Nephron progenitor cell (in vitro differentiated cells): ENCODE results near the gene PRG2.

Experiments used
- DNase-seq: peaks from one replicate; pipeline ENCODE4 v3.0.0; 2021
- H3K27ac Mint-ChIP-seq: 2 replicates; pipeline ENCODE4 v1.8.0; 2021; ENCODE audit warnings: mild to moderate bottlenecking, moderate library complexity, mixed read lengths
- H3K27me3 Mint-ChIP-seq: 2 replicates; pipeline ENCODE4 v1.8.0; 2021; ENCODE audit warnings: mild to moderate bottlenecking, low read depth, mixed read lengths; ENCODE audit not compliant: poor library complexity
- H3K36me3 Mint-ChIP-seq: 2 replicates; pipeline ENCODE4 v1.8.0; 2021; ENCODE audit warnings: low read depth, mixed read lengths
- H3K4me1 Mint-ChIP-seq: 2 replicates; pipeline ENCODE4 v1.8.0; 2021; ENCODE audit warnings: mixed read lengths
- H3K4me3 Mint-ChIP-seq: 2 replicates; pipeline ENCODE4 v1.8.0; 2021; ENCODE audit warnings: mild to moderate bottlenecking, moderate library complexity, mixed read lengths
- H3K9me3 Mint-ChIP-seq: 2 replicates; pipeline ENCODE4 v1.8.0; 2021; ENCODE audit warnings: mild to moderate bottlenecking, moderate library complexity, mixed read lengths
- CTCF ChIP-seq: fragments of 200-600 bp; sonication (generic); IDR thresholded peaks from 2 replicates; pipeline ENCODE4 v1.5.0; 2021; ENCODE audit warnings: antibody characterized with exemption

PRG2 gene

GRCh38 chr11:57391111-57391510 is 661 bp upstream of the PRG2 start:
- Mint-ChIP-seq H3K4me3 (no peak overlapping the region), H3K27ac (no peak overlapping the region), H3K9me3 (no peaks in the 10 kb centered on the region), H3K36me3 (no peaks in the 10 kb centered on the region), H3K27me3 (peaks cover 32% of the 10 kb centered on the region), H3K4me1 (peaks cover 11% of the 10 kb centered on the region)
- no peak for TF ChIP-seq CTCF
- DNase-seq, result no peak

GRCh38 chr11:57387289-57388030 is 3.0 kb downstream of the PRG2 start:
- H3K9me3 Mint-ChIP-seq, result no peaks in the 10 kb centered on the region
- no peak overlapping the region for H3K27ac Mint-ChIP-seq
- H3K4me3 Mint-ChIP-seq, result no peak overlapping the region
- no peak for TF ChIP-seq CTCF
- no peak for DNase-seq
- H3K36me3 Mint-ChIP-seq, result no peaks in the 10 kb centered on the region
- peaks cover 19% of the 10 kb centered on the region for H3K4me1 Mint-ChIP-seq
- peaks cover 40% of the 10 kb centered on the region for H3K27me3 Mint-ChIP-seq

GRCh38 chr11:57386178-57386940 is 4.1 kb downstream of the PRG2 start:
- H3K36me3 Mint-ChIP-seq, result no peaks in the 10 kb centered on the region
- H3K27ac Mint-ChIP-seq, result peak overlapping the region; percentile 55
- H3K9me3 Mint-ChIP-seq, result no peaks in the 10 kb centered on the region
- H3K27me3 Mint-ChIP-seq, result peaks cover 42% of the 10 kb centered on the region
- DNase-seq, result no peak
- TF ChIP-seq CTCF, result no peak
- no peak overlapping the region for H3K4me3 Mint-ChIP-seq
- peaks cover 19% of the 10 kb centered on the region for H3K4me1 Mint-ChIP-seq

GRCh38 chr11:57380975-57381374 is 9.5 kb downstream of the PRG2 start, which contains the start of gene PRG3:
TSS of gene PRG3 (minus strand) at chr11:57381150. CDS start at chr11:57380708, 442 bp downstream.
- H3K27ac Mint-ChIP-seq, result peak within 1 kb of the TSS; percentile 21
- H3K4me1 Mint-ChIP-seq, result peaks cover 16% of the 10 kb centered on the region
- H3K9me3 Mint-ChIP-seq, result no peaks in the 10 kb centered on the region
- H3K27me3 Mint-ChIP-seq, result peaks cover 42% of the 10 kb centered on the region
- no peak for TF ChIP-seq CTCF
- no peak within 1 kb of the TSS for H3K4me3 Mint-ChIP-seq
- no peak for DNase-seq
- no peaks in the 10 kb centered on the region for H3K36me3 Mint-ChIP-seq

- no peak for TF ChIP-seq CTCF
- peaks cover 10% of the 10 kb centered on the region for H3K4me1 Mint-ChIP-seq
- H3K9me3 Mint-ChIP-seq, result no peaks in the 10 kb centered on the region
- no peak overlapping the region for H3K27ac Mint-ChIP-seq
- peak; percentile 82 for DNase-seq
- H3K36me3 Mint-ChIP-seq, result no peaks in the 10 kb centered on the region
- no peak overlapping the region for H3K4me3 Mint-ChIP-seq
- H3K27me3 Mint-ChIP-seq, result peaks cover 39% of the 10 kb centered on the region
Measured at GRCh38 chr11:57379732-57380131, 10.7 kb downstream of the PRG2 start.
